ENCODE data around the gene DENND4A. TPM values are rescaled to one million over a fixed set of nuclear protein-coding genes. Genes with fewer than 3 reads are reported as not detected.

The DENND4A gene
- total and polyA plus RNA-seq, 10 of the 15 experiments (the other 5 are each of a cell fraction or from before 2014, with no cell fraction given), result 14.2 to 81.8 (median 34.1) TPM

DNA sequence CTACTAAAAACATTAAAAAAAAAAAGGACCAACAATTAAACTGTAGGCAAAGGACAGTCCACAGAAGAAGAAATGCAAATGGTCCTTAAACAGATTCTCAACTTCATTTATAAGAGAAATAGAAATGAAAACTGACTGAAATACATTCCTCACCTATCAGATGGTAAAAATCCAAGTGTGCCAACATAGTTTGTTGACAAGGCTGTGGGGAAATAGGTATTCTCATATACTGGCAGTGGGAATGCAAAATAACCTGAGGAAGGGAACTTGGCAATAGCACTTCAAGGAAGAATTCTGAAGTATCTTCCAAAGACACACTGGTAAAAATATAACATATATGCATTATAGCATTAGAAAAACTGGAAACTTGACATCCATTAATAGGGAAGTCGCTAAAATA is 116.5 kb downstream of the DENND4A start (continued):
- TF ChIP-seq, protein P1, sequence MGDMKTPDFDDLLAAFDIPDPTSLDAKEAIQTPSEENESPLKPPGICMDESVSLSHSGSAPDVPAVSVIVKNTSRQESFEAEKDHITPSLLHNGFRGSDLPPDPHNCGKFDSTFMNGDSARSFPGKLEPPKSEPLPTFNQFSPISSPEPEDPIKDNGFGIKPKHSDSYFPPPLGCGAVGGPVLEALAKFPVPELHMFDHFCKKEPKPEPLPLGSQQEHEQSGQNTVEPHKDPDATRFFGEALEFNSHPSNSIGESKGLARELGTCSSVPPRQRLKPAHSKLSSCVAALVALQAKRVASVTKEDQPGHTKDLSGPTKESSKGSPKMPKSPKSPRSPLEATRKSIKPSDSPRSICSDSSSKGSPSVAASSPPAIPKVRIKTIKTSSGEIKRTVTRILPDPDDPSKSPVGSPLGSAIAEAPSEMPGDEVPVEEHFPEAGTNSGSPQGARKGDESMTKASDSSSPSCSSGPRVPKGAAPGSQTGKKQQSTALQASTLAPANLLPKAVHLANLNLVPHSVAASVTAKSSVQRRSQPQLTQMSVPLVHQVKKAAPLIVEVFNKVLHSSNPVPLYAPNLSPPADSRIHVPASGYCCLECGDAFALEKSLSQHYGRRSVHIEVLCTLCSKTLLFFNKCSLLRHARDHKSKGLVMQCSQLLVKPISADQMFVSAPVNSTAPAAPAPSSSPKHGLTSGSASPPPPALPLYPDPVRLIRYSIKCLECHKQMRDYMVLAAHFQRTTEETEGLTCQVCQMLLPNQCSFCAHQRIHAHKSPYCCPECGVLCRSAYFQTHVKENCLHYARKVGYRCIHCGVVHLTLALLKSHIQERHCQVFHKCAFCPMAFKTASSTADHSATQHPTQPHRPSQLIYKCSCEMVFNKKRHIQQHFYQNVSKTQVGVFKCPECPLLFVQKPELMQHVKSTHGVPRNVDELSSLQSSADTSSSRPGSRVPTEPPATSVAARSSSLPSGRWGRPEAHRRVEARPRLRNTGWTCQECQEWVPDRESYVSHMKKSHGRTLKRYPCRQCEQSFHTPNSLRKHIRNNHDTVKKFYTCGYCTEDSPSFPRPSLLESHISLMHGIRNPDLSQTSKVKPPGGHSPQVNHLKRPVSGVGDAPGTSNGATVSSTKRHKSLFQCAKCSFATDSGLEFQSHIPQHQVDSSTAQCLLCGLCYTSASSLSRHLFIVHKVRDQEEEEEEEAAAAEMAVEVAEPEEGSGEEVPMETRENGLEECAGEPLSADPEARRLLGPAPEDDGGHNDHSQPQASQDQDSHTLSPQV (IDR thresholded peaks at IDR 0.05), result no peak
- TF ChIP-seq MTA3 (IDR thresholded peaks at IDR 0.05; ENCODE audit: borderline replicate concordance, low read length) (no peak), RCOR1 (conservative IDR thresholded peaks at IDR 0.05; ENCODE audit: low read depth, low read length) (no peak), HDAC6 (IDR thresholded peaks at IDR 0.05; ENCODE audit: unreplicated experiment) (no peak)

DNA sequence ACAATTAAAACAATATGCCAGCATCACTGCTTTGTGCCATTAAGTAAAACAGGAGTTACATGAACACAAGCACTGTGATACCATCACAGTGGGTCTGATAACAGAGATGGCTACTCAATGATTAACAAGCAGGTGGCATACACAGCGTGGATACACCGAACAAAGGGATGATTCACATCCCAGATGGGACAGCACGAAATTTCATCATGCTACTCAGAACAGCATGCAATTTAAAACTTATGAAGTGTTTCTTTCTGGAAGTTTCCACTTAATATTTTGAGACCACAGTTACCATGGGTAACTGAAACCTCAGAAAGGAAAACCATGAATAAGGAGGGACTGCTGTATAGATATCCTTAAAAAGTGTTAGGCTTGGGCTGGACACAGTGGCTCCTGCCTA is 125.8 kb downstream of the DENND4A start:
- Histone ChIP-seq H3K36me3 (ENCODE audit: control insufficient read depth in 2 of 2, insufficient read depth in 2 of 2, low read length in 1 of 2) (peaks cover 5 to 29% of the 10 kb centered on the region in 2 experiments), H3K79me2 (ENCODE audit: control insufficient read depth, insufficient read depth, low read length) (no peaks in the 10 kb centered on the region), H3K4me1 (ENCODE audit: control insufficient read depth, insufficient read depth, low read length) (peaks cover 7% of the 10 kb centered on the region; the same call in 1 of the 2 replicates), H3K4me3 (no peak overlapping the region), H3K9me3 (replicated peaks; ENCODE audit: control insufficient read depth, insufficient read depth, low read length) (no peaks in the 10 kb centered on the region), H3K27ac (ENCODE audit: control insufficient read depth, insufficient read depth) (no peak overlapping the region), H2AFZ (ENCODE audit: control insufficient read depth, low read depth, low read length) (no peak overlapping the region), H3K4me2 (ENCODE audit: control insufficient read depth, insufficient read depth) (no peak overlapping the region), H3K9ac (ENCODE audit: control insufficient read depth, insufficient read depth, low read length) (no peak overlapping the region), H3K27me3 (replicated peaks in 1 of 2; ENCODE audit: control insufficient read depth in 2 of 2, insufficient read depth in 2 of 2, low read length in 1 of 2) (no peaks in the 10 kb centered on the region), H4K20me1 (ENCODE audit: control insufficient read depth, insufficient read depth) (no peaks in the 10 kb centered on the region)
- 95% methylated on average over 3 of the region's 3 CpGs for WGBS (ENCODE audit: insufficient coverage, insufficient replicate concordance, low lambda C conversion rate, missing lambda C conversion rate)
- ATAC-seq (no peak), DNase-seq (ENCODE audit: low read depth, low spot score) (no peak), FAIRE-seq (no peak)
- no TSS peak for BruUV-seq (replicated peaks)
- ChIA-PET CTCF (interaction anchor here (1.0 kb wide), 1 partner anchor 138 kb away, joined by 3 read pairs; no protein-coding TSS in a partner anchor), SMC1A (ENCODE audit: uncharacterized antibody, unreplicated experiment) (interaction anchor here (2.4 kb wide), 1 partner anchor 167 kb away, joined by 7 read pairs; no protein-coding TSS in a partner anchor), POLR2A (no interaction called here), RAD21 (ENCODE audit: unreplicated experiment) (no interaction called here)
- in situ Hi-C loops (cut with MboI), result no loop called here
- TF ChIP-seq NFIC (IDR thresholded peaks at IDR 0.05; ENCODE audit: low read depth, low read length), result no peak
- intact Hi-C loops (cut with micrococcal nuclease; ENCODE audit: unreplicated experiment), result no loop called here

Measured in GM12878 (cell line).